ENCODE results near the gene SEMA3D.

The SEMA3D gene

DNA sequence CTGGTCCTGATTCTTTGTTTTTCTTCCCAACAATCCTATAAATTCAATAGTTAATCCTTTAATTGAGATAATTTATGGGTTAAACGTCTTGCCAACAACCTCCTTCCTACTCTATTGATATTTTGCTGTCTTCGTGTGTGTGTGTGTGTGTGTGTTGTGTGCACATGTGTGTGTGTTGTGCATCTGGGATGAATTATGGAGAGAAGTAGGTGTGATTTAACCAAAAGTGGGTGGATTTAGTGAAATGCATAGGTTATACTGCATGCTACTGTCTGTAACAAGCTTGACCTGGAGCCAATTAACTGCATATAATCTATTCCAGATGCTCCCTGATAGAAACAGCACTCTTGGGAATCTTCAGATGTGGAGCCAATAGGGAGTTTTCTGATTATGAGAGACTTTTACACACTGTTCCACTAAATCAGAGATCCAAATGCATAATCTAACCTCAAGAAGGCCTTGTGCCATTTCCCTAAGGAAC, 61.2 kb downstream of the SEMA3D start:
- H2AK5ac ChIP-seq (ENCODE audit: low read length), result no peak overlapping the region
- no peak overlapping the region for H3K23ac ChIP-seq (ENCODE audit: low read length)
- H3K14ac ChIP-seq (ENCODE audit: low read length), result no peak overlapping the region
- no peak overlapping the region for H2BK5ac ChIP-seq (ENCODE audit: low read depth, low read length, poor library complexity)
- no peak overlapping the region for H4K91ac ChIP-seq (ENCODE audit: low read depth, low read length)
- no peaks in the 10 kb centered on the region for H3K79me2 ChIP-seq (ENCODE audit: control insufficient read depth, insufficient read depth, low read length, poor library complexity)
- H3K4me2 ChIP-seq (ENCODE audit: low read length), result no peak overlapping the region
- H2BK120ac ChIP-seq (ENCODE audit: insufficient read depth, low read length, poor library complexity), result no peak overlapping the region
- no CpG with 5 or more reads among the region's 2 CpGs for WGBS (ENCODE audit: extremely low coverage, insufficient coverage, insufficient read length)
- no peak overlapping the region for H4K8ac ChIP-seq (ENCODE audit: low read depth, low read length)
- H3K4ac ChIP-seq (ENCODE audit: low read depth, low read length), result no peak overlapping the region
- H3K4me3 ChIP-seq (ENCODE audit: low read depth, low read length), result no peak overlapping the region
- H2BK12ac ChIP-seq (ENCODE audit: low read length), result no peak overlapping the region
- no peaks in the 10 kb centered on the region for H3K79me1 ChIP-seq (ENCODE audit: low read length)
- no peak overlapping the region for H3K18ac ChIP-seq (ENCODE audit: low read length)
- H3K4me1 ChIP-seq (ENCODE audit: control insufficient read depth in 1 of 2, insufficient read depth in 2 of 2, low read length in 2 of 2), result no peaks in the 10 kb centered on the region
- no peaks in the 10 kb centered on the region for H3K27me3 ChIP-seq (ENCODE audit: insufficient read depth, low read length)
- no peak for DNase-seq
- H3K9me3 ChIP-seq (ENCODE audit: insufficient read depth, low read depth, low read length), result no peaks in the 10 kb centered on the region
- no peak overlapping the region for H3K9ac ChIP-seq (ENCODE audit: low read length)
- no peak overlapping the region for H2AFZ ChIP-seq (ENCODE audit: insufficient read depth, low read length, poor library complexity)
- no peak overlapping the region for H4K12ac ChIP-seq (ENCODE audit: low read depth, low read length)
- no peaks in the 10 kb centered on the region for H3K36me3 ChIP-seq (ENCODE audit: control insufficient read depth in 1 of 2, insufficient read depth in 2 of 2, low read length in 2 of 2)
- no peak overlapping the region for H3K27ac ChIP-seq (ENCODE audit: low read depth, low read length)

DNA sequence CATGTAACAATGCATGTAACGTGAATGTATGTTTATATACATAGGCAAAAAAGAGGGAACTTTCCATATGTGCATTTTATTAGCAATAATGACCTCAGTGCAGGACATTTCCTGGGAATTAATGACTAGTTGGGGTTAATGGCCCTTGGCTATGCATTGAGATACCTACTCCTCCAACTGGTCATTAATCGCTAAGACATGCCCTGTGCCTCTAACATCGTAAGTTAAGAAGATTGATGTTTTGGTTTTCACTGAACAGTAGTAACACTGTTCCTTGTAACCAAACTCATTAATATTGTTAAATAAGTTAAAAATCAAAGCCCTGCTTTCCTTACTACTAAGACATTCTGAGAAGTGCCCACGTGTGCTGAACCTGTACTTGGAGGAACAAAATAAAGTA, 61.7 kb downstream of the SEMA3D start:
- no peak for DNase-seq
- Histone ChIP-seq H3K27ac (ENCODE audit: low read depth, low read length) (no peak overlapping the region), H2BK120ac (ENCODE audit: insufficient read depth, low read length, poor library complexity) (no peak overlapping the region), H3K36me3 (ENCODE audit: control insufficient read depth in 1 of 2, insufficient read depth in 2 of 2, low read length in 2 of 2) (no peaks in the 10 kb centered on the region), H4K91ac (ENCODE audit: low read depth, low read length) (no peak overlapping the region), H3K14ac (ENCODE audit: low read length) (no peak overlapping the region), H3K4me1 (ENCODE audit: control insufficient read depth in 1 of 2, insufficient read depth in 2 of 2, low read length in 2 of 2) (no peaks in the 10 kb centered on the region), H2AK5ac (ENCODE audit: low read length) (no peak overlapping the region), H2AFZ (ENCODE audit: insufficient read depth, low read length, poor library complexity) (no peak overlapping the region), H3K4me2 (ENCODE audit: low read length) (no peak overlapping the region), H3K9ac (ENCODE audit: low read length) (no peak overlapping the region), H4K8ac (ENCODE audit: low read depth, low read length) (no peak overlapping the region), H3K9me3 (ENCODE audit: insufficient read depth, low read depth, low read length) (no peaks in the 10 kb centered on the region), H3K79me2 (ENCODE audit: control insufficient read depth, insufficient read depth, low read length, poor library complexity) (no peaks in the 10 kb centered on the region), H3K79me1 (ENCODE audit: low read length) (no peaks in the 10 kb centered on the region), H3K4me3 (ENCODE audit: low read depth, low read length) (no peak overlapping the region), H2BK5ac (ENCODE audit: low read depth, low read length, poor library complexity) (no peak overlapping the region), H3K4ac (ENCODE audit: low read depth, low read length) (no peak overlapping the region), H3K18ac (ENCODE audit: low read length) (no peak overlapping the region), H3K27me3 (ENCODE audit: insufficient read depth, low read length) (no peaks in the 10 kb centered on the region), H3K23ac (ENCODE audit: low read length) (no peak overlapping the region), H2BK12ac (ENCODE audit: low read length) (no peak overlapping the region), H4K12ac (ENCODE audit: low read depth, low read length) (no peak overlapping the region)
- no CpG with 5 or more reads among the region's 4 CpGs for WGBS (ENCODE audit: extremely low coverage, insufficient coverage, insufficient read length)

DNA sequence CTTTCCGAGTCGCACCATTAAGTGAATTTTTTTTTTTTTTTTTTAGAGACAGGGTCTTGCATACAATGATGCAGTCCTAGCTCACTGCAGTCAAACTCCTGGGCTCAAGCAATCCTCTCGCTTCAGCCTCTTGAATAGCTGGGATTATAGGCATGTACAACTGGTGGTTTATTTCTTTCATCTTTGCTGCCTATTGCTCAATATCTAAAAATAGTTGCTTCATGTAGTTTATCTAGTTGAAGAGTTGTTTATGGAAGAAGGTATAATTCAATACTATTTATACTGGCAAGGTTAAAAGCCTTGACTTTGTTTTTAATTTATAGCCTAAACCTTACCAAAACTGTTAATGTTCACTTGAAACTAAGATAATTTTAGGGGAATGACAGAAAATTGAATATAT, 66.9 kb downstream of the SEMA3D start:
- Histone ChIP-seq H3K4me2 (ENCODE audit: low read length) (no peak overlapping the region), H3K79me1 (ENCODE audit: low read length) (no peaks in the 10 kb centered on the region), H3K18ac (ENCODE audit: low read length) (no peak overlapping the region), H3K27me3 (ENCODE audit: insufficient read depth, low read length) (no peaks in the 10 kb centered on the region), H2BK12ac (ENCODE audit: low read length) (no peak overlapping the region), H3K14ac (ENCODE audit: low read length) (no peak overlapping the region), H2BK120ac (ENCODE audit: insufficient read depth, low read length, poor library complexity) (no peak overlapping the region), H3K9me3 (ENCODE audit: insufficient read depth, low read depth, low read length) (no peaks in the 10 kb centered on the region), H4K8ac (ENCODE audit: low read depth, low read length) (no peak overlapping the region), H3K27ac (ENCODE audit: low read depth, low read length) (no peak overlapping the region), H3K4ac (ENCODE audit: low read depth, low read length) (no peak overlapping the region), H4K91ac (ENCODE audit: low read depth, low read length) (no peak overlapping the region), H2AFZ (ENCODE audit: insufficient read depth, low read length, poor library complexity) (no peak overlapping the region), H2AK5ac (ENCODE audit: low read length) (no peak overlapping the region), H3K4me1 (ENCODE audit: control insufficient read depth in 1 of 2, insufficient read depth in 2 of 2, low read length in 2 of 2) (no peaks in the 10 kb centered on the region), H3K23ac (ENCODE audit: low read length) (no peak overlapping the region), H3K9ac (ENCODE audit: low read length) (no peak overlapping the region), H3K4me3 (ENCODE audit: low read depth, low read length) (no peak overlapping the region), H2BK5ac (ENCODE audit: low read depth, low read length, poor library complexity) (no peak overlapping the region), H4K12ac (ENCODE audit: low read depth, low read length) (no peak overlapping the region), H3K36me3 (ENCODE audit: control insufficient read depth in 1 of 2, insufficient read depth in 2 of 2, low read length in 2 of 2) (no peaks in the 10 kb centered on the region), H3K79me2 (ENCODE audit: control insufficient read depth, insufficient read depth, low read length, poor library complexity) (no peaks in the 10 kb centered on the region)
- no peak for DNase-seq
- no CpG with 5 or more reads among the region's 3 CpGs for WGBS (ENCODE audit: extremely low coverage, insufficient coverage, insufficient read length)

DNA sequence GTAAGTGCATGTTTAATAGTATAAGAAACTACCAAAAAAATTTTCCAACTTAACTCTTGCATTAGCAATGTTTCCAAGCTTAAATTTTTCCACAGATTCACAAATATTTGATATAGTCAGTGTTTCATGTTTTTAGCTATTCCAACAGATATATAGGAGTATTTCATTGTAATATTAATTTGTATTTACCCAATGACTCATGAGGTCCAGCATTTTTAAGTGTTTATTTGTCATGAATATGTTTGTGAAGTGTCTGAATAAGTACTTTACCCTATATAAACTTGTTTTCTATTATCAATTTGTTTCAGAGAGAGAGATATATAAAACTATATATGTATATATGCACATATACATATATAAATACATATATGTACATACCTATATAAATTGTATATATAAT, 71.0 kb downstream of the SEMA3D start:
- Histone ChIP-seq H2AK5ac (ENCODE audit: low read length) (no peak overlapping the region), H4K8ac (ENCODE audit: low read depth, low read length) (no peak overlapping the region), H3K36me3 (ENCODE audit: control insufficient read depth in 1 of 2, insufficient read depth in 2 of 2, low read length in 2 of 2) (no peaks in the 10 kb centered on the region), H2BK12ac (ENCODE audit: low read length) (no peak overlapping the region), H3K9me3 (ENCODE audit: insufficient read depth, low read depth, low read length) (no peaks in the 10 kb centered on the region), H3K14ac (ENCODE audit: low read length) (no peak overlapping the region), H4K91ac (ENCODE audit: low read depth, low read length) (no peak overlapping the region), H3K4me2 (ENCODE audit: low read length) (no peak overlapping the region), H2BK5ac (ENCODE audit: low read depth, low read length, poor library complexity) (no peak overlapping the region), H3K23ac (ENCODE audit: low read length) (no peak overlapping the region), H3K9ac (ENCODE audit: low read length) (no peak overlapping the region), H3K4me1 (ENCODE audit: control insufficient read depth in 1 of 2, insufficient read depth in 2 of 2, low read length in 2 of 2) (no peaks in the 10 kb centered on the region), H3K4me3 (ENCODE audit: low read depth, low read length) (no peak overlapping the region), H3K79me2 (ENCODE audit: control insufficient read depth, insufficient read depth, low read length, poor library complexity) (no peaks in the 10 kb centered on the region), H2AFZ (ENCODE audit: insufficient read depth, low read length, poor library complexity) (no peak overlapping the region), H2BK120ac (ENCODE audit: insufficient read depth, low read length, poor library complexity) (no peak overlapping the region), H3K27ac (ENCODE audit: low read depth, low read length) (no peak overlapping the region), H3K4ac (ENCODE audit: low read depth, low read length) (no peak overlapping the region), H3K18ac (ENCODE audit: low read length) (no peak overlapping the region), H4K12ac (ENCODE audit: low read depth, low read length) (no peak overlapping the region), H3K27me3 (ENCODE audit: insufficient read depth, low read length) (no peaks in the 10 kb centered on the region), H3K79me1 (ENCODE audit: low read length) (no peaks in the 10 kb centered on the region)
- DNase-seq, result no peak

Data from trophoblast cell (in vitro differentiated cells and primary cell).